K562 (cell line): ENCODE measurements around the gene BCAS3. TPM values are rescaled to one million over a fixed set of nuclear protein-coding genes. Genes with fewer than 3 reads are reported as not detected.

ENCODE experiments used
- ATAC-seq: fragments of 200-7000 bp; cut with Tn5 transposase; 3 replicates; pipeline ENCODE4 v1.9.1; 2020; ENCODE audit warnings: moderate library complexity
- BruUV-seq: library from RNA; stranded (reverse); fragments of 400-500 nt; replicated peaks from 2 replicates; lab custom pipeline; 2021; lab: Mats Ljungman, UMichigan
- CTCF ChIA-PET: fragments of 300-600 bp; formaldehyde crosslinking; extraction: SDS; loops from one replicate; lab custom pipeline; 2021; ENCODE audit warnings: low intra/inter-chr PET ratio; lab: Yijun Ruan, JAX
- POLR2A ChIA-PET: fragments of 300-600, 350-650 bp; sonication (Branson Sonifier 250); formaldehyde crosslinking; extraction: SDS; loops from one replicate; lab custom pipeline; 2021; ENCODE audit warnings: antibody characterized with exemption, inconsistent platforms; lab: Yijun Ruan, JAX
- DNase-seq, 4 experiments: peaks; one replicate each; pipeline versions ENCODE4 v3.0.0 to v3.0.0-alpha.2; 2011 to 2018; ENCODE audit warnings: low spot score in 3 of 4, mixed read lengths in 3 of 4; ENCODE audit errors: extremely low read depth in 1 of 4
- FAIRE-seq: peaks from 2 replicates; lab custom pipeline; 2011; peaks lifted over from hg19 to GRCh38; lab: Jason Lieb, UNC
- H2AFZ ChIP-seq: 2 replicates; pipeline ENCODE4 v1.6.0; 2011; ENCODE audit warnings: low read depth, low read length, control low read depth, inconsistent platforms
- H3K27ac ChIP-seq: fragments of 200-600 bp; 3 replicates; pipeline ENCODE4 v1.8.0; 2011; ENCODE audit warnings: low read depth, mild to moderate bottlenecking, control low read depth, inconsistent platforms, low read length, moderate library complexity, mixed read lengths; ENCODE audit errors: extremely low read depth
- H3K27me3 ChIP-seq, 2 experiments: fragments of 300-600 bp in 1 of 2; 2 replicates in 1 of 2; 3 replicates in 1 of 2; pipeline versions ENCODE4 v1.6.0 to v1.8.0; 2011; ENCODE audit warnings: inconsistent platforms in 2 of 2, low read length in 2 of 2, mild to moderate bottlenecking in 1 of 2, mixed read lengths in 1 of 2, moderate library complexity in 1 of 2; ENCODE audit not compliant: control insufficient read depth in 2 of 2, insufficient read depth in 2 of 2
- H3K36me3 ChIP-seq: fragments of 300-600 bp; 3 replicates; pipeline ENCODE4 v1.8.0; 2011; ENCODE audit warnings: mild to moderate bottlenecking, low read length, inconsistent platforms; ENCODE audit not compliant: control insufficient read depth, insufficient read depth
- H3K4me1 ChIP-seq, 2 experiments: fragments of 200-600 bp in 1 of 2; replicated peaks in 1 of 2; 2 replicates in 1 of 2; 3 replicates in 1 of 2; pipeline versions ENCODE4 v1.5.1 to v1.8.0; 2011; ENCODE audit warnings: inconsistent platforms in 2 of 2, low read length in 2 of 2, mild to moderate bottlenecking in 1 of 2, mixed read lengths in 1 of 2, moderate library complexity in 1 of 2; ENCODE audit not compliant: control insufficient read depth in 2 of 2, insufficient read depth in 2 of 2
- H3K4me2 ChIP-seq: 2 replicates; pipeline ENCODE4 v1.6.1; 2011; ENCODE audit warnings: low read length, control low read depth, inconsistent platforms, mixed read lengths; ENCODE audit not compliant: insufficient read depth
- H3K4me3 ChIP-seq: fragments of 200-600 bp; sonication (generic), shearing (Covaris generic); 2 replicates; pipeline ENCODE4 v1.5.1; 2016; ENCODE audit warnings: control low read depth, inconsistent platforms
- H3K79me2 ChIP-seq: fragments of 200-600 bp; 3 replicates; pipeline ENCODE4 v1.8.0; 2011; ENCODE audit warnings: low read length, inconsistent platforms; ENCODE audit not compliant: control insufficient read depth, insufficient read depth
- H3K9ac ChIP-seq, 2 experiments: 2 replicates each; pipeline versions ENCODE4 v1.6.0 to v1.6.1; 2011; ENCODE audit warnings: low read depth in 2 of 2, low read length in 2 of 2, control low read depth in 1 of 2, inconsistent platforms in 1 of 2, mild to moderate bottlenecking in 1 of 2, mixed read lengths in 1 of 2; ENCODE audit not compliant: insufficient read depth in 1 of 2
- H3K9me1 ChIP-seq: one replicate; pipeline ENCODE4 v1.6.0; 2011; ENCODE audit warnings: inconsistent platforms, mild to moderate bottlenecking, low read length, moderate library complexity; ENCODE audit not compliant: control insufficient read depth, insufficient read depth
- H3K9me3 ChIP-seq: replicated peaks from 2 replicates; pipeline ENCODE4 v1.5.1; 2011; ENCODE audit warnings: low read depth, low read length, inconsistent platforms; ENCODE audit not compliant: control insufficient read depth, insufficient read depth
- H4K20me1 ChIP-seq: replicated peaks from 2 replicates; pipeline ENCODE4 v1.6.1; 2011; ENCODE audit warnings: low read length, inconsistent platforms, mixed read lengths; ENCODE audit not compliant: control insufficient read depth, insufficient read depth
- NBN ChIP-seq: fragments of 450-650 bp; IDR thresholded peaks from 2 replicates; pipeline ENCODE4 v1.6.1; 2016; ENCODE audit warnings: low read depth, mild to moderate bottlenecking
- POLR2H ChIP-seq: IDR thresholded peaks from 2 replicates; pipeline ENCODE4 v1.6.1; 2016; ENCODE audit warnings: missing genetic modification characterization, low read depth, mild to moderate bottlenecking, control low read depth, missing compliant biosample characterization, moderate library complexity
- RBM17 ChIP-seq: fragments of 200-400 bp; formaldehyde crosslinking; IDR thresholded peaks from 2 replicates; pipeline ENCODE4 v1.6.1; 2017; ENCODE audit warnings: low read depth, mild to moderate bottlenecking, low read length, borderline replicate concordance
- STAT5A ChIP-seq: IDR thresholded peaks from 2 replicates; pipeline ENCODE4 v1.6.1; 2012; ENCODE audit warnings: low read length, inconsistent platforms, borderline replicate concordance
- WGBS: fragments of 100-300 bp; shearing (Covaris generic); methylation state at CpG from one replicate; pipeline ENCODE4 v1.1.6; 2016; ENCODE audit warnings: low coverage, mixed read lengths; ENCODE audit not compliant: insufficient coverage; ENCODE audit errors: missing lambda C conversion rate; 5-methylcytosine and 5-hydroxymethylcytosine counted together
- in situ Hi-C: fragments of 300-500 bp; cut with MboI; formaldehyde crosslinking; loops from 4 replicates; pipeline ENCODE4 v1.15.0; 2018; ENCODE audit warnings: inconsistent platforms, mixed read lengths
- intact Hi-C: fragments of 100-400 bp; cut with micrococcal nuclease; formaldehyde crosslinking; loops from 2 replicates; pipeline ENCODE4 v1.14.2; 2022
- polyA plus RNA-seq, 8 experiments: library from polyadenylated mRNA; depleted of rRNA in 4 of 8; stranded (reverse) in 5 of 8; unstranded in 3 of 8; fragments of >200 nt; fragmentation: Nextera tagmentation in 2 of 8; fragmentation: Illumina TruSeq in 1 of 8; extraction: Ambion mirVana in 2 of 8; extraction: Trizol in 1 of 8; gene quantifications; 2 replicates each; pipeline versions ENCODE4 v1.2.1 to v1.2.3, GENCODE V29; 2011 to 2014; ENCODE audit warnings: inconsistent platforms in 1 of 8, missing spikeins in 1 of 8
- total RNA-seq, 7 experiments: library from RNA; depleted of rRNA in 6 of 7; stranded (reverse); fragments of >200 nt in 6 of 7; fragmentation: Illumina TruSeq in 2 of 7; extraction: Trizol in 2 of 7; gene quantifications; 2 replicates each; pipeline versions ENCODE4 v1.2.1 to v1.2.3, GENCODE V29; 2011 to 2021; ENCODE audit warnings: low replicate concordance in 1 of 7
- TF ChIP-seq, protein P1 (sequence below), 3 experiments: fragments of 200-800 bp in 1 of 3; fragments of 250-450 bp in 1 of 3; fragments of 450-650 bp in 1 of 3; sonication (Bioruptor Pico) in 1 of 3; sonication (Bioruptor generic) in 1 of 3; formaldehyde crosslinking in 1 of 3; IDR thresholded peaks; 2 replicates each; pipeline versions ENCODE4 v1.6.1 to v1.8.0; 2016 to 2022; ENCODE audit warnings: mild to moderate bottlenecking in 2 of 3, missing genetic modification characterization in 2 of 3, missing compliant biosample characterization in 1 of 3, moderate library complexity in 1 of 3

Gene BCAS3
- total and polyA plus RNA-seq, 9 of the 15 experiments (the other 6 are each of a cell fraction or from before 2014, with no cell fraction given): 1.9 to 5.5 (median 3.5) TPM

DNA sequence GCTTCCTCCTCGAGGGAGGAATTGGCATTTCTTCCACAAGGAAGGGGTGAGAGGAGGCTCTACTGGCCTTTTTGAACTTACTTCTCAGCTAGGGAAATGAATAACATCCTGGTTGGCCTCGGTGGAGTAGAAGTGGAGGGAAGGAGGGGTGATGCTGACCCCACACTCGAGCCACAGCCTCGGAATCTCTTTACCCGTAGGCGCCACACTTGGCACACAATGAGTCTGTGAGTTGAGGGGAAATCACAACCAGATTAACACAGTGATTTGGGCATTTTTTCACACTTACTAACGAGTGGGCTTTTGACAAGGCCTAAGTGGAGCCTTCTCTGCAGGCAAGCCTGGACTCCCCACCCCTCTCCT is 674.7 kb downstream of the BCAS3 start:
- FAIRE-seq (no peak), DNase-seq (no peak), ATAC-seq (no peak)
- Histone ChIP-seq H3K9ac (no peak overlapping the region), H3K27me3 (peaks cover 17 to 52% of the 10 kb centered on the region in 2 experiments; a peak in 4 of 5 replicates), H3K9me1 (no peaks in the 10 kb centered on the region), H3K4me2 (no peak overlapping the region), H3K79me2 (no peaks in the 10 kb centered on the region), H2AFZ (no peak overlapping the region), H3K4me3 (no peak overlapping the region), H3K9me3 (no peaks in the 10 kb centered on the region), H3K36me3 (no peaks in the 10 kb centered on the region), H3K4me1 (no peaks in the 10 kb centered on the region), H3K27ac (no peak overlapping the region), H4K20me1 (no peaks in the 10 kb centered on the region)
- WGBS: 1% methylated on average over 7 of the region's 7 CpGs
- CTCF ChIA-PET: no interaction called here
- in situ Hi-C loops (no loop called here), intact Hi-C loops (no loop called here)
- TF ChIP-seq RBM17 (no peak), STAT5A (no peak), NBN (no peak), POLR2H (no peak)
- TF ChIP-seq, protein P1, sequence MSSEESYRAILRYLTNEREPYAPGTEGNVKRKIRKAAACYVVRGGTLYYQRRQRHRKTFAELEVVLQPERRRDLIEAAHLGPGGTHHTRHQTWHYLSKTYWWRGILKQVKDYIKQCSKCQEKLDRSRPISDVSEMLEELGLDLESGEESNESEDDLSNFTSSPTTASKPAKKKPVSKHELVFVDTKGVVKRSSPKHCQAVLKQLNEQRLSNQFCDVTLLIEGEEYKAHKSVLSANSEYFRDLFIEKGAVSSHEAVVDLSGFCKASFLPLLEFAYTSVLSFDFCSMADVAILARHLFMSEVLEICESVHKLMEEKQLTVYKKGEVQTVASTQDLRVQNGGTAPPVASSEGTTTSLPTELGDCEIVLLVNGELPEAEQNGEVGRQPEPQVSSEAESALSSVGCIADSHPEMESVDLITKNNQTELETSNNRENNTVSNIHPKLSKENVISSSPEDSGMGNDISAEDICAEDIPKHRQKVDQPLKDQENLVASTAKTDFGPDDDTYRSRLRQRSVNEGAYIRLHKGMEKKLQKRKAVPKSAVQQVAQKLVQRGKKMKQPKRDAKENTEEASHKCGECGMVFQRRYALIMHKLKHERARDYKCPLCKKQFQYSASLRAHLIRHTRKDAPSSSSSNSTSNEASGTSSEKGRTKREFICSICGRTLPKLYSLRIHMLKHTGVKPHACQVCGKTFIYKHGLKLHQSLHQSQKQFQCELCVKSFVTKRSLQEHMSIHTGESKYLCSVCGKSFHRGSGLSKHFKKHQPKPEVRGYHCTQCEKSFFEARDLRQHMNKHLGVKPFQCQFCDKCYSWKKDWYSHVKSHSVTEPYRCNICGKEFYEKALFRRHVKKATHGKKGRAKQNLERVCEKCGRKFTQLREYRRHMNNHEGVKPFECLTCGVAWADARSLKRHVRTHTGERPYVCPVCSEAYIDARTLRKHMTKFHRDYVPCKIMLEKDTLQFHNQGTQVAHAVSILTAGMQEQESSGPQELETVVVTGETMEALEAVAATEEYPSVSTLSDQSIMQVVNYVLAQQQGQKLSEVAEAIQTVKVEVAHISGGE (CRISPR knock-in tag; IDR thresholded peaks at IDR 0.05): peak in 1 of 3 experiments; percentile 33; a peak in 1 of 6 replicates
- BruUV-seq: no TSS peak
- POLR2A ChIA-PET: interaction anchor here (0.6 to 0.7 kb wide), 2 partner anchors 60 to 132 kb away, joined by 3 to 4 read pairs; no protein-coding TSS in a partner anchor
